ENCODE data around the gene ID1. TPM values are rescaled to one million over a fixed set of nuclear protein-coding genes. Genes with fewer than 3 reads are reported as not detected.

ID1 gene
- total and polyA plus RNA-seq, 2 of the 13 experiments (the other 11 are each of a cell fraction or from before 2014, with no cell fraction given), result 320 to 419 TPM

GRCh38 chr20:31587545-31588389 lies 17.3 kb upstream of the ID1 start (continued):
- TF ChIP-seq HOXA5 (CRISPR knock-in tag; IDR thresholded peaks at IDR 0.05) (0 out of 2 replicates have a peak, but pooled peaks have one; percentile 27), HNF4G (IDR thresholded peaks at IDR 0.05; ENCODE audit: borderline replicate concordance, low read depth, low read length) (no peak), HNF4G (CRISPR knock-in tag; IDR thresholded peaks at IDR 0.05; ENCODE audit: borderline replicate concordance, low read depth) (peak; percentile 52; the same call in 1 of the 2 replicates), ZNF24 (IDR thresholded peaks at IDR 0.05) (no peak), ZNF761 (CRISPR knock-in tag; conservative IDR thresholded peaks at IDR 0.05) (0 out of 2 replicates have a peak, but pooled peaks have one; percentile 8), SP4 (CRISPR knock-in tag; IDR thresholded peaks at IDR 0.05) (no peak), TFE3 (CRISPR knock-in tag; IDR thresholded peaks at IDR 0.05) (peak; percentile 35; the same call in 1 of the 2 replicates), GABPB1 (CRISPR knock-in tag; IDR thresholded peaks at IDR 0.05) (peak; percentile 69), ZBTB3 (CRISPR knock-in tag; IDR thresholded peaks at IDR 0.05; ENCODE audit: borderline replicate concordance, low read depth) (no peak), ZNF883 (CRISPR knock-in tag; IDR thresholded peaks at IDR 0.05; ENCODE audit: not compliant biosample characterization) (peak; percentile 76), MEIS1 (CRISPR knock-in tag; IDR thresholded peaks at IDR 0.05; ENCODE audit: borderline replicate concordance) (no peak), ZNF34 (CRISPR knock-in tag; IDR thresholded peaks at IDR 0.05; ENCODE audit: borderline replicate concordance) (0 out of 2 replicates have a peak, but pooled peaks have one; percentile 5), ZNF580 (CRISPR knock-in tag; IDR thresholded peaks at IDR 0.05; ENCODE audit: borderline replicate concordance, low read depth) (peak; percentile 14; the same call in 1 of the 2 replicates), PATZ1 (CRISPR knock-in tag; IDR thresholded peaks at IDR 0.05) (peak; percentile 73), ZFYVE20 (CRISPR knock-in tag; IDR thresholded peaks at IDR 0.05; ENCODE audit: borderline replicate concordance, low read depth) (peak; percentile 67; the same call in 1 of the 2 replicates), THAP9 (CRISPR knock-in tag; IDR thresholded peaks at IDR 0.05; ENCODE audit: borderline replicate concordance) (peak; percentile 24; the same call in 1 of the 2 replicates), ZNF607 (CRISPR knock-in tag; IDR thresholded peaks at IDR 0.05; ENCODE audit: borderline replicate concordance) (peak; percentile 81), ZSCAN20 (CRISPR knock-in tag; IDR thresholded peaks at IDR 0.05; ENCODE audit: borderline replicate concordance) (peak; percentile 53; the same call in 1 of the 2 replicates), CAMTA2 (CRISPR knock-in tag; IDR thresholded peaks at IDR 0.05; ENCODE audit: borderline replicate concordance) (0 out of 2 replicates have a peak, but pooled peaks have one; percentile 8), ZNF510 (CRISPR knock-in tag; IDR thresholded peaks at IDR 0.05; ENCODE audit: low read depth) (no peak), EEA1 (CRISPR knock-in tag; IDR thresholded peaks at IDR 0.05; ENCODE audit: borderline replicate concordance) (peak; percentile 84; the same call in 1 of the 2 replicates)

All from HepG2 (cell line).